Stomach (tissue), 9 donors: Measurements from ENCODE around the gene KLHL30. TPM values are rescaled to one million over a fixed set of nuclear protein-coding genes. Genes with fewer than 3 reads are reported as not detected.

Source experiments
- DNase-seq, 2 donors: peaks; one replicate each; pipeline versions ENCODE4 v3.0.0 to v3.0.0-alpha.2; 2013 to 2019
- H3K27ac ChIP-seq, 5 donors: fragments of 200-600 bp in 4 of 5; sonication (generic) in 4 of 5; one replicate each; pipeline ENCODE4 v1.5.1; 2013 to 2019; ENCODE audit warnings: mild to moderate bottlenecking in 1 of 5, moderate library complexity in 1 of 5
- H3K27me3 ChIP-seq, 3 donors: fragments of 200-600 bp; sonication (generic); one replicate each; pipeline ENCODE4 v1.5.1; 2017 to 2019; ENCODE audit warnings: mixed run types in 1 of 3
- H3K36me3 ChIP-seq, 4 donors: fragments of 200-600 bp; sonication (generic); 1 replicate in 3 of 4; 2 replicates in 1 of 4; pipeline ENCODE4 v1.5.1; 2016 to 2019
- H3K4me1 ChIP-seq, 4 donors: fragments of 200-600 bp; sonication (generic); one replicate each; pipeline ENCODE4 v1.5.1; 2016 to 2019
- H3K4me3 ChIP-seq, 4 donors: fragments of 200-600 bp; sonication (generic) in 3 of 4; one replicate each; pipeline ENCODE4 v1.5.1; 2016 to 2019; ENCODE audit warnings: mild to moderate bottlenecking in 1 of 4
- H3K9me3 ChIP-seq, 4 donors: fragments of 200-600 bp; sonication (generic); one replicate each; pipeline ENCODE4 v1.5.1; 2016 to 2019
- CTCF ChIP-seq, 7 experiments: fragments of 450-650 bp in 4 of 7; fragments of 200-600 bp in 3 of 7; sonication (generic) in 3 of 7; IDR thresholded peaks; one replicate each; pipeline ENCODE4 v1.5.1; 2016 to 2019; ENCODE audit warnings: antibody characterized with exemption in 7 of 7, control low read depth in 2 of 7, mild to moderate bottlenecking in 1 of 7
- EP300 ChIP-seq: sonication (generic); formaldehyde crosslinking; IDR thresholded peaks from one replicate; pipeline ENCODE4 v1.6.1; 2017; ENCODE audit warnings: antibody characterized with exemption
- POLR2A ChIP-seq, 4 donors: fragments of 450-650 bp; IDR thresholded peaks; one replicate each; pipeline ENCODE4 v1.6.1; 2016; ENCODE audit warnings: antibody characterized with exemption in 4 of 4, control low read depth in 2 of 4, mild to moderate bottlenecking in 1 of 4, moderate library complexity in 1 of 4
- POLR2AphosphoS5 ChIP-seq, 3 donors: sonication (generic); formaldehyde crosslinking; IDR thresholded peaks; one replicate each; pipeline ENCODE4 v1.6.1; 2016; ENCODE audit warnings: antibody characterized with exemption in 3 of 3
- WGBS, 5 donors: extraction: QIAGEN DNeasy Blood & Tissue Kit in 3 of 5; methylation state at CpG; one replicate each; pipeline versions ENCODE4 v1.1.5 to v1.1.7; 2013 to 2018; 5-methylcytosine and 5-hydroxymethylcytosine counted together
- intact Hi-C: fragments of 100-400 bp; cut with DNase I; formaldehyde crosslinking; loops from one replicate; pipeline ENCODE4 v1.15.1; 2023; ENCODE audit warnings: low total_unique reads
- polyA plus RNA-seq, 3 donors: library from polyadenylated mRNA; stranded (reverse); fragments of 200-250 nt; gene quantifications; one replicate each; pipeline ENCODE4 v1.2.3, GENCODE V29; 2013
- total RNA-seq, 5 donors: library from RNA; depleted of rRNA; stranded (reverse); fragments of >200 nt; gene quantifications; one replicate each; pipeline versions ENCODE4 v1.1.0 to v1.2.3, GENCODE V29; 2014 to 2016
- donor health status: healthy with polysubstance abuse.
- donor health status: Bipolar disorder and iron deficiency.
- donor health status: healthy.

The KLHL30 gene
- total and polyA plus RNA-seq, 8 donors, result 0.06 to 1.7 (median 0.37) TPM; not detected in 2

GRCh38 chr2:238143239-238143951 is 4.9 kb downstream of the KLHL30 start:
- TF ChIP-seq EP300 (no peak), POLR2AphosphoS5 (IDR thresholded peaks at IDR 0.05) (no peak), CTCF (IDR thresholded peaks at IDR 0.05) (no peak), POLR2A (IDR thresholded peaks at IDR 0.05) (no peak)
- Histone ChIP-seq H3K27me3 (no peaks in the 10 kb centered on the region), H3K4me1 (peaks cover 8 to 47% (median 27%) of the 10 kb centered on the region in 4 donors), H3K27ac (peak overlapping the region in 1 of 5 donors; percentile 67), H3K4me3 (no peak overlapping the region), H3K36me3 (no peaks in the 10 kb centered on the region), H3K9me3 (no peaks in the 10 kb centered on the region)
- intact Hi-C loops, result no loop called here
- no peak for DNase-seq
- 71 to 77% (median 75%) methylated on average over 11 to 20 of the region's 20 CpGs for WGBS, 5 donors

GRCh38 chr2:238144262-238144661 is 5.8 kb downstream of the KLHL30 start:
- Histone ChIP-seq H3K27me3 (no peaks in the 10 kb centered on the region), H3K36me3 (no peaks in the 10 kb centered on the region), H3K4me1 (peaks cover 8 to 39% (median 22%) of the 10 kb centered on the region in 4 donors), H3K4me3 (no peak overlapping the region), H3K9me3 (no peaks in the 10 kb centered on the region), H3K27ac (no peak overlapping the region)
- TF ChIP-seq POLR2A (IDR thresholded peaks at IDR 0.05) (no peak), EP300 (no peak), CTCF (IDR thresholded peaks at IDR 0.05) (no peak), POLR2AphosphoS5 (IDR thresholded peaks at IDR 0.05) (no peak)
- intact Hi-C loops, result no loop called here
- WGBS, 5 donors, result 73 to 93% (median 90%) methylated on average over 2 to 5 of the region's 5 CpGs
- no peak for DNase-seq

GRCh38 chr2:238145046-238145445 is 6.6 kb downstream of the KLHL30 start:
- Histone ChIP-seq H3K4me1 (peaks cover 8 to 33% (median 22%) of the 10 kb centered on the region in 4 donors), H3K9me3 (no peaks in the 10 kb centered on the region), H3K36me3 (no peaks in the 10 kb centered on the region), H3K4me3 (no peak overlapping the region), H3K27me3 (no peaks in the 10 kb centered on the region), H3K27ac (no peak overlapping the region)
- WGBS, 5 donors, result 81 to 96% (median 87%) methylated on average over 7 to 12 of the region's 12 CpGs
- intact Hi-C loops, result no loop called here
- no peak for TF ChIP-seq CTCF (IDR thresholded peaks at IDR 0.05)
- no peak for TF ChIP-seq POLR2A (IDR thresholded peaks at IDR 0.05)
- no peak for TF ChIP-seq EP300
- TF ChIP-seq POLR2AphosphoS5 (IDR thresholded peaks at IDR 0.05), result no peak
- DNase-seq, result no peak

GRCh38 chr2:238145851-238146250 is 7.4 kb downstream of the KLHL30 start:
- no peaks in the 10 kb centered on the region for H3K9me3 ChIP-seq
- no peaks in the 10 kb centered on the region for H3K36me3 ChIP-seq
- no peak overlapping the region for H3K4me3 ChIP-seq
- WGBS, 5 donors, result 59 to 74% (median 68%) methylated on average over 5 to 12 of the region's 12 CpGs
- intact Hi-C loops, result no loop called here
- DNase-seq, result peak in 1 of 2 donors; percentile 40
- no peaks in the 10 kb centered on the region for H3K27me3 ChIP-seq
- H3K4me1 ChIP-seq, result peaks cover 8 to 33% (median 22%) of the 10 kb centered on the region in 4 donors
- TF ChIP-seq EP300 (no peak), CTCF (IDR thresholded peaks at IDR 0.05) (no peak), POLR2AphosphoS5 (IDR thresholded peaks at IDR 0.05) (no peak)
- peak overlapping the region in 1 of 5 donors; percentile 39 for H3K27ac ChIP-seq
